SK-N-SH (cell line): Measurements from ENCODE around the gene FGD3.

Source experiments
- CTCF ChIP-seq: fragments of 200-600 bp; sonication (generic); IDR thresholded peaks from 2 replicates; pipeline ENCODE4 v1.6.1; 2017; ENCODE audit warnings: antibody characterized with exemption, mild to moderate bottlenecking, moderate library complexity
- EP300 ChIP-seq, 2 experiments: IDR thresholded peaks; 2 replicates each; pipeline versions ENCODE4 v1.4.0 to v1.6.1; 2012; ENCODE audit warnings: borderline replicate concordance in 1 of 2, low read depth in 1 of 2, low read length in 1 of 2
- GABPA ChIP-seq: IDR thresholded peaks from 2 replicates; pipeline ENCODE4 v1.4.0; 2012; ENCODE audit warnings: low read depth, mild to moderate bottlenecking
- POLR2AphosphoS5 ChIP-seq: IDR thresholded peaks from 2 replicates; pipeline ENCODE4 v1.6.1; 2012; ENCODE audit warnings: low read depth, low read length
- RAD21 ChIP-seq: IDR thresholded peaks from 2 replicates; pipeline ENCODE4 v1.6.1; 2012; ENCODE audit warnings: mild to moderate bottlenecking, low read length
- TF ChIP-seq, protein P1 (sequence below): IDR thresholded peaks from 2 replicates; pipeline ENCODE4 v1.4.0; 2012; ENCODE audit warnings: low read depth

DNA sequence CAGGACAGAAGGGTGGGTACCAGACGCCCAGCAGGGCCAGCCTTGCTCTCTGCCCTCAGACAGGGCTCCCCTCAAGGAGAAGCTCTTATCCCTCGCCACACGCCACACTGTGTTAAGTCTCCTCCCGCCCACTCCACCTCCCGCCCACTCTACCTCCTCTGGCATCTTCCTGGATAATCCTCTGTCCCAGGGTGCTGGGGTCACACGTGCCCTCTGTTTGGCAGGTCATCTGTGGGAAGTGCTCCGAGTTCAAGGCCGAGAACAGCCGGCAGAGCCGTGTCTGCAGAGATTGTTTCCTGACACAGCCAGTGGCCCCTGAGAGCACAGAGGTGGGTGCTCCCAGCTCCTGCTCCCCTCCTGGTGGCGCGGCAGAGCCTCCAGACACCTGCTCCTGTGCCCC is 85.2 kb downstream of the FGD3 start:
- TF ChIP-seq, protein P1, sequence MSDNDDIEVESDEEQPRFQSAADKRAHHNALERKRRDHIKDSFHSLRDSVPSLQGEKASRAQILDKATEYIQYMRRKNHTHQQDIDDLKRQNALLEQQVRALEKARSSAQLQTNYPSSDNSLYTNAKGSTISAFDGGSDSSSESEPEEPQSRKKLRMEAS = no peak
- TF ChIP-seq POLR2AphosphoS5 = no peak
- no peak for TF ChIP-seq CTCF
- no peak for TF ChIP-seq RAD21
- no peak for TF ChIP-seq GABPA
- no peak for TF ChIP-seq EP300 (IDR thresholded peaks at IDR 0.05; ENCODE audit: borderline replicate concordance in 1 of 2, low read depth in 1 of 2, low read length in 1 of 2)
